Lower lobe of right lung (tissue), 2 donors: ENCODE results near the gene MTOR. TPM values are rescaled to one million over a fixed set of nuclear protein-coding genes. Genes with fewer than 3 reads are reported as not detected.

Experiments used
- ATAC-seq, 2 donors: fragments of 200-7000 bp; cut with Tn5 transposase; one replicate each; pipeline ENCODE4 v1.9.1; 2020 to 2022; ENCODE audit warnings: mild to moderate bottlenecking in 2 of 2, moderate library complexity in 2 of 2
- DNase-seq: peaks from one replicate; pipeline ENCODE4 v3.0.0-alpha.2; 2020
- H3K27ac ChIP-seq: fragments of 200-600 bp; one replicate; pipeline ENCODE4 v1.8.0; 2022
- H3K27me3 ChIP-seq: fragments of 200-600 bp; one replicate; pipeline ENCODE4 v1.8.0; 2022; ENCODE audit warnings: low read depth
- H3K36me3 ChIP-seq: fragments of 200-600 bp; one replicate; pipeline ENCODE4 v1.8.0; 2022; ENCODE audit warnings: mild to moderate bottlenecking
- H3K4me1 ChIP-seq: fragments of 200-600 bp; one replicate; pipeline ENCODE4 v1.8.0; 2022
- H3K4me3 ChIP-seq: fragments of 200-600 bp; one replicate; pipeline ENCODE4 v1.8.0; 2022; ENCODE audit warnings: mild to moderate bottlenecking
- H3K9me3 ChIP-seq: fragments of 200-600 bp; one replicate; pipeline ENCODE4 v1.8.0; 2022
- CTCF ChIP-seq: fragments of 200-600 bp; IDR thresholded peaks from one replicate; pipeline ENCODE4 v1.8.0; 2022; ENCODE audit warnings: antibody characterized with exemption, mild to moderate bottlenecking
- intact Hi-C: fragments of 100-400 bp; cut with DNase I; formaldehyde crosslinking; loops from one replicate; pipeline ENCODE4 v1.11.0; 2022
- total RNA-seq: library from RNA; stranded (reverse); fragmentation: NEBNext Ultra II Directional; extraction: Animal tissue kit (Norgen Biotek cat#: 25700); gene quantifications from one replicate; pipeline ENCODE4 v1.2.1, GENCODE V29; 2021
- donor health status: DM: no; HTN: yes; CAD: no; lungs with severe emphysema.

MTOR gene
- total RNA-seq, 1 donor from 2014 or later, result 33.7 TPM

- Histone ChIP-seq H3K4me3 (no peak within 1 kb of the TSS), H3K4me1 (no peaks in the 10 kb centered on the region), H3K9me3 (no peaks in the 10 kb centered on the region), H3K36me3 (peaks cover 56% of the 10 kb centered on the region), H3K27ac (peak within 1 kb of the TSS; percentile 6), H3K27me3 (no peaks in the 10 kb centered on the region)
- intact Hi-C loops, result no loop called here
- ATAC-seq (peak in 1 of 2 donors; percentile 81), DNase-seq (no peak)
- no peak for TF ChIP-seq CTCF
Observed at GRCh38 chr1:11188858-11189451, 73.4 kb downstream of the MTOR start, which contains the start of gene ANGPTL7. Gene ANGPTL7 (plus strand): TSS chr1:11189355. CDS start chr1:11189580, 225 bp downstream.

- Histone ChIP-seq H3K9me3 (no peaks in the 10 kb centered on the region), H3K4me3 (no peak overlapping the region), H3K36me3 (peaks cover 50% of the 10 kb centered on the region), H3K4me1 (no peaks in the 10 kb centered on the region), H3K27me3 (no peaks in the 10 kb centered on the region), H3K27ac (no peak overlapping the region)
- intact Hi-C loops, result no loop called here
- ATAC-seq, result peak; percentile 47 to 53
- no peak for DNase-seq
- TF ChIP-seq CTCF, result no peak
Observed at GRCh38 chr1:11188381-11188780, 74.0 kb downstream of the MTOR start.

GRCh38 chr1:11187931-11188330, 74.4 kb downstream of the MTOR start:
- H3K27me3 ChIP-seq, result no peaks in the 10 kb centered on the region
- TF ChIP-seq CTCF, result no peak
- no peak for DNase-seq
- no peak for ATAC-seq
- no peak overlapping the region for H3K27ac ChIP-seq
- no peaks in the 10 kb centered on the region for H3K4me1 ChIP-seq
- H3K36me3 ChIP-seq, result peaks cover 47% of the 10 kb centered on the region
- intact Hi-C loops, result no loop called here
- no peaks in the 10 kb centered on the region for H3K9me3 ChIP-seq
- no peak overlapping the region for H3K4me3 ChIP-seq

- H3K4me3 ChIP-seq, result no peak overlapping the region
- no peaks in the 10 kb centered on the region for H3K4me1 ChIP-seq
- peaks cover 48% of the 10 kb centered on the region for H3K36me3 ChIP-seq
- no peak overlapping the region for H3K27ac ChIP-seq
- no peak for TF ChIP-seq CTCF
- no peaks in the 10 kb centered on the region for H3K27me3 ChIP-seq
- DNase-seq (no peak), ATAC-seq (no peak)
- H3K9me3 ChIP-seq, result no peaks in the 10 kb centered on the region
- intact Hi-C loops, result no loop called here
Observed at GRCh38 chr1:11187494-11187893, 74.9 kb downstream of the MTOR start.

- no peaks in the 10 kb centered on the region for H3K27me3 ChIP-seq
- ATAC-seq (no peak), DNase-seq (no peak)
- peaks cover 46% of the 10 kb centered on the region for H3K36me3 ChIP-seq
- no peak overlapping the region for H3K27ac ChIP-seq
- no peak for TF ChIP-seq CTCF
- no peaks in the 10 kb centered on the region for H3K9me3 ChIP-seq
- intact Hi-C loops, result no loop called here
- H3K4me1 ChIP-seq, result no peaks in the 10 kb centered on the region
- H3K4me3 ChIP-seq, result no peak overlapping the region
Observed at GRCh38 chr1:11187000-11187399, 75.4 kb downstream of the MTOR start.
